Liver (tissue), 3 donors: ENCODE measurements around the gene RAB13.

Experiments
- EGR1 ChIP-seq, 2 donors: IDR thresholded peaks; 2 replicates each; pipeline ENCODE4 v1.6.1; 2016 to 2018; ENCODE audit warnings: antibody characterized with exemption in 2 of 2, low read depth in 2 of 2
- GABPA ChIP-seq, 2 donors: IDR thresholded peaks in 1 of 2; conservative IDR thresholded peaks in 1 of 2; 2 replicates each; pipeline ENCODE4 v1.6.1; 2016; ENCODE audit warnings: antibody characterized with exemption in 2 of 2, mild to moderate bottlenecking in 1 of 2, moderate library complexity in 1 of 2
- HNF4G ChIP-seq: IDR thresholded peaks from 2 replicates; pipeline ENCODE4 v1.6.1; 2016; ENCODE audit warnings: antibody characterized with exemption
- JUND ChIP-seq, 2 donors: IDR thresholded peaks; 2 replicates each; pipeline ENCODE4 v1.6.1; 2016; ENCODE audit warnings: antibody characterized with exemption in 2 of 2
- RAD21 ChIP-seq, 2 donors: IDR thresholded peaks; 2 replicates each; pipeline ENCODE4 v1.6.1; 2016; ENCODE audit warnings: antibody characterized with exemption in 2 of 2, mild to moderate bottlenecking in 2 of 2
- TAF1 ChIP-seq: conservative IDR thresholded peaks from 2 replicates; pipeline ENCODE4 v1.6.1; 2016; ENCODE audit warnings: antibody characterized with exemption, mild to moderate bottlenecking
- YY1 ChIP-seq: IDR thresholded peaks from 2 replicates; pipeline ENCODE4 v1.6.1; 2016; ENCODE audit warnings: antibody characterized with exemption, mild to moderate bottlenecking
- TF ChIP-seq, protein P1 (sequence below): fragments of 150-350 bp; IDR thresholded peaks from 2 replicates; pipeline ENCODE4 v1.5.1; 2017; ENCODE audit warnings: improper control_type of control experiment, low read depth, low read length; ENCODE audit not compliant: missing input control
- TF ChIP-seq, protein P2 (sequence below): IDR thresholded peaks from 2 replicates; pipeline ENCODE4 v1.6.1; 2016; ENCODE audit warnings: antibody characterized with exemption
- TF ChIP-seq, protein P3 (sequence below): IDR thresholded peaks from 2 replicates; pipeline ENCODE4 v1.6.1; 2016; ENCODE audit warnings: antibody characterized with exemption
- TF ChIP-seq, protein P4 (sequence below): IDR thresholded peaks from 2 replicates; pipeline ENCODE4 v1.6.1; 2016; ENCODE audit warnings: antibody characterized with exemption, mild to moderate bottlenecking
- donor health status: healthy.
- donor health status: healthy.

DNA sequence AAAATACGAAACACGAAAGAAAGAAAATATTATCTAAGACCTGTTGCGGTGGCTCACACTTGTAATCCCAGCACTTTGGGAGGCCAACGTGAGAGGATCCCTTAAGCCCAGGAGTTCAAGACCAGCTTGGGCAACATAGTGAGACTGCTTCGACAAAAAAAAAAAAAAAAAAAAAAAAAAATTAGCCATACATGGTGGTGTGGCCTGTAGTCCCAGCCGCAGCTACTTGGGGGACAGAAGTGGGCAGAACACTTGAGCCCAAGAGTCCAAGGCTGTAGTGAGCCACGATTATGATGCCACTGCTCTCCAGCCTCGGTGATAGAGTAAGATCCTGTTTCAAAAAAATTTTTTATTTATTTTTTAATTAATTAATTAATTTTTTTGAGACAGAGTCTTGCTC is 1.5 kb upstream of the RAB13 start:
- no peak for TF ChIP-seq TAF1
- TF ChIP-seq, protein P1, sequence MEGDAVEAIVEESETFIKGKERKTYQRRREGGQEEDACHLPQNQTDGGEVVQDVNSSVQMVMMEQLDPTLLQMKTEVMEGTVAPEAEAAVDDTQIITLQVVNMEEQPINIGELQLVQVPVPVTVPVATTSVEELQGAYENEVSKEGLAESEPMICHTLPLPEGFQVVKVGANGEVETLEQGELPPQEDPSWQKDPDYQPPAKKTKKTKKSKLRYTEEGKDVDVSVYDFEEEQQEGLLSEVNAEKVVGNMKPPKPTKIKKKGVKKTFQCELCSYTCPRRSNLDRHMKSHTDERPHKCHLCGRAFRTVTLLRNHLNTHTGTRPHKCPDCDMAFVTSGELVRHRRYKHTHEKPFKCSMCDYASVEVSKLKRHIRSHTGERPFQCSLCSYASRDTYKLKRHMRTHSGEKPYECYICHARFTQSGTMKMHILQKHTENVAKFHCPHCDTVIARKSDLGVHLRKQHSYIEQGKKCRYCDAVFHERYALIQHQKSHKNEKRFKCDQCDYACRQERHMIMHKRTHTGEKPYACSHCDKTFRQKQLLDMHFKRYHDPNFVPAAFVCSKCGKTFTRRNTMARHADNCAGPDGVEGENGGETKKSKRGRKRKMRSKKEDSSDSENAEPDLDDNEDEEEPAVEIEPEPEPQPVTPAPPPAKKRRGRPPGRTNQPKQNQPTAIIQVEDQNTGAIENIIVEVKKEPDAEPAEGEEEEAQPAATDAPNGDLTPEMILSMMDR: no peak
- TF ChIP-seq HNF4G: no peak
- TF ChIP-seq YY1: no peak
- no peak for TF ChIP-seq EGR1 (IDR thresholded peaks at IDR 0.05; ENCODE audit: low read depth in 2 of 2)
- TF ChIP-seq GABPA (IDR thresholded peaks at IDR 0.05 in 1 of 2, conservative IDR thresholded peaks at IDR 0.05 in 1 of 2): no peak
- TF ChIP-seq, protein P2, sequence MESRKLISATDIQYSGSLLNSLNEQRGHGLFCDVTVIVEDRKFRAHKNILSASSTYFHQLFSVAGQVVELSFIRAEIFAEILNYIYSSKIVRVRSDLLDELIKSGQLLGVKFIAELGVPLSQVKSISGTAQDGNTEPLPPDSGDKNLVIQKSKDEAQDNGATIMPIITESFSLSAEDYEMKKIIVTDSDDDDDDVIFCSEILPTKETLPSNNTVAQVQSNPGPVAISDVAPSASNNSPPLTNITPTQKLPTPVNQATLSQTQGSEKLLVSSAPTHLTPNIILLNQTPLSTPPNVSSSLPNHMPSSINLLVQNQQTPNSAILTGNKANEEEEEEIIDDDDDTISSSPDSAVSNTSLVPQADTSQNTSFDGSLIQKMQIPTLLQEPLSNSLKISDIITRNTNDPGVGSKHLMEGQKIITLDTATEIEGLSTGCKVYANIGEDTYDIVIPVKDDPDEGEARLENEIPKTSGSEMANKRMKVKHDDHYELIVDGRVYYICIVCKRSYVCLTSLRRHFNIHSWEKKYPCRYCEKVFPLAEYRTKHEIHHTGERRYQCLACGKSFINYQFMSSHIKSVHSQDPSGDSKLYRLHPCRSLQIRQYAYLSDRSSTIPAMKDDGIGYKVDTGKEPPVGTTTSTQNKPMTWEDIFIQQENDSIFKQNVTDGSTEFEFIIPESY: no peak
- no peak for TF ChIP-seq JUND (IDR thresholded peaks at IDR 0.05)
- TF ChIP-seq RAD21 (IDR thresholded peaks at IDR 0.05): no peak
- TF ChIP-seq, protein P3, sequence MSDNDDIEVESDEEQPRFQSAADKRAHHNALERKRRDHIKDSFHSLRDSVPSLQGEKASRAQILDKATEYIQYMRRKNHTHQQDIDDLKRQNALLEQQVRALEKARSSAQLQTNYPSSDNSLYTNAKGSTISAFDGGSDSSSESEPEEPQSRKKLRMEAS: no peak
- TF ChIP-seq, protein P4, sequence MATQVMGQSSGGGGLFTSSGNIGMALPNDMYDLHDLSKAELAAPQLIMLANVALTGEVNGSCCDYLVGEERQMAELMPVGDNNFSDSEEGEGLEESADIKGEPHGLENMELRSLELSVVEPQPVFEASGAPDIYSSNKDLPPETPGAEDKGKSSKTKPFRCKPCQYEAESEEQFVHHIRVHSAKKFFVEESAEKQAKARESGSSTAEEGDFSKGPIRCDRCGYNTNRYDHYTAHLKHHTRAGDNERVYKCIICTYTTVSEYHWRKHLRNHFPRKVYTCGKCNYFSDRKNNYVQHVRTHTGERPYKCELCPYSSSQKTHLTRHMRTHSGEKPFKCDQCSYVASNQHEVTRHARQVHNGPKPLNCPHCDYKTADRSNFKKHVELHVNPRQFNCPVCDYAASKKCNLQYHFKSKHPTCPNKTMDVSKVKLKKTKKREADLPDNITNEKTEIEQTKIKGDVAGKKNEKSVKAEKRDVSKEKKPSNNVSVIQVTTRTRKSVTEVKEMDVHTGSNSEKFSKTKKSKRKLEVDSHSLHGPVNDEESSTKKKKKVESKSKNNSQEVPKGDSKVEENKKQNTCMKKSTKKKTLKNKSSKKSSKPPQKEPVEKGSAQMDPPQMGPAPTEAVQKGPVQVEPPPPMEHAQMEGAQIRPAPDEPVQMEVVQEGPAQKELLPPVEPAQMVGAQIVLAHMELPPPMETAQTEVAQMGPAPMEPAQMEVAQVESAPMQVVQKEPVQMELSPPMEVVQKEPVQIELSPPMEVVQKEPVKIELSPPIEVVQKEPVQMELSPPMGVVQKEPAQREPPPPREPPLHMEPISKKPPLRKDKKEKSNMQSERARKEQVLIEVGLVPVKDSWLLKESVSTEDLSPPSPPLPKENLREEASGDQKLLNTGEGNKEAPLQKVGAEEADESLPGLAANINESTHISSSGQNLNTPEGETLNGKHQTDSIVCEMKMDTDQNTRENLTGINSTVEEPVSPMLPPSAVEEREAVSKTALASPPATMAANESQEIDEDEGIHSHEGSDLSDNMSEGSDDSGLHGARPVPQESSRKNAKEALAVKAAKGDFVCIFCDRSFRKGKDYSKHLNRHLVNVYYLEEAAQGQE: no peak
